DND-41 (cell line): ENCODE measurements around the gene DUSP6.
A peak's percentile ranks its signal among the peaks of the same experiment; 100 is the strongest.

Source experiments
- ATAC-seq: fragments of 200-7000 bp; cut with Tn5 transposase; 3 replicates; pipeline ENCODE4 v1.9.1; 2021; ENCODE audit warnings: low read depth; ENCODE audit not compliant: insufficient read depth
- DNase-seq: peaks from one replicate; pipeline ENCODE4 v3.0.0-alpha.2; 2020
- H2AFZ ChIP-seq: 2 replicates; pipeline ENCODE4 v1.6.0; 2012; ENCODE audit warnings: low read depth, low read length
- H3K27ac ChIP-seq: 2 replicates; pipeline ENCODE4 v1.5.1; 2012; ENCODE audit warnings: low read length, inconsistent platforms
- H3K27me3 ChIP-seq: fragments of 200-600 bp; sonication (generic); 2 replicates; pipeline ENCODE4 v1.6.0; 2012; ENCODE audit warnings: low read length, mild to moderate bottlenecking, inconsistent platforms; ENCODE audit not compliant: insufficient read depth, poor library complexity
- H3K36me3 ChIP-seq: 2 replicates; pipeline ENCODE4 v1.5.1; 2012; ENCODE audit warnings: low read length, inconsistent platforms; ENCODE audit not compliant: insufficient read depth
- H3K4me1 ChIP-seq: 2 replicates; pipeline ENCODE4 v1.5.1; 2012; ENCODE audit warnings: mild to moderate bottlenecking, low read length; ENCODE audit not compliant: insufficient read depth
- H3K4me2 ChIP-seq: 2 replicates; pipeline ENCODE4 v1.6.0; 2012; ENCODE audit warnings: mild to moderate bottlenecking, moderate library complexity, low read length, inconsistent platforms; ENCODE audit not compliant: insufficient read depth
- H3K4me3 ChIP-seq, 2 experiments: fragments of 200-600 bp in 1 of 2; shearing (Covaris generic) in 1 of 2; 2 replicates each; pipeline ENCODE4 v1.5.1; 2012 to 2016; ENCODE audit warnings: inconsistent platforms in 2 of 2, low read length in 2 of 2, mild to moderate bottlenecking in 2 of 2, low read depth in 1 of 2, moderate library complexity in 1 of 2
- H3K79me2 ChIP-seq: 2 replicates; pipeline ENCODE4 v1.6.0; 2012; ENCODE audit warnings: low read length, inconsistent platforms; ENCODE audit not compliant: insufficient read depth
- H3K9ac ChIP-seq: 2 replicates; pipeline ENCODE4 v1.6.0; 2012; ENCODE audit warnings: low read depth, mild to moderate bottlenecking, inconsistent platforms, low read length, moderate library complexity
- H3K9me3 ChIP-seq: 2 replicates; pipeline ENCODE4 v1.5.1; 2012; ENCODE audit warnings: low read length, moderate library complexity, mild to moderate bottlenecking, inconsistent platforms; ENCODE audit not compliant: insufficient read depth, severe bottlenecking
- H4K20me1 ChIP-seq: 2 replicates; pipeline ENCODE4 v1.6.0; 2012; ENCODE audit warnings: low read length; ENCODE audit not compliant: insufficient read depth
- CTCF ChIP-seq: IDR thresholded peaks from 2 replicates; pipeline ENCODE4 v1.5.1; 2012; ENCODE audit warnings: borderline replicate concordance, low read length, moderate library complexity, mild to moderate bottlenecking; ENCODE audit not compliant: poor library complexity, severe bottlenecking; ENCODE audit errors: extremely low read depth
- EZH2 ChIP-seq: IDR thresholded peaks from 3 replicates; pipeline ENCODE4 v1.6.1; 2012; ENCODE audit warnings: borderline replicate concordance, low read depth, mild to moderate bottlenecking, moderate library complexity, low read length, inconsistent platforms; ENCODE audit not compliant: severe bottlenecking

DUSP6 gene

GRCh38 chr12:89352492-89353187, at the start of gene DUSP6:
Gene DUSP6 (minus strand): TSS chr12:89352501. CDS start chr12:89352039, 462 bp downstream.
- Histone ChIP-seq H3K36me3 (peaks cover 45% of the 10 kb centered on the region), H3K27ac (peak within 1 kb of the TSS; percentile 96), H3K79me2 (peaks cover 67% of the 10 kb centered on the region)

GRCh38 chr12:89401433-89402058, 49.2 kb upstream of the DUSP6 start:
- Histone ChIP-seq H3K36me3 (no peaks in the 10 kb centered on the region), H3K9me3 (no peaks in the 10 kb centered on the region), H3K79me2 (no peaks in the 10 kb centered on the region), H3K9ac (no peak overlapping the region), H3K4me2 (no peak overlapping the region), H4K20me1 (no peaks in the 10 kb centered on the region), H2AFZ (no peak overlapping the region), H3K4me3 (no peak overlapping the region), H3K27me3 (no peaks in the 10 kb centered on the region), H3K27ac (no peak overlapping the region), H3K4me1 (peaks cover 4% of the 10 kb centered on the region; the same call in 1 of the 2 replicates)
- no peak for ATAC-seq
- DNase-seq, result no peak
- no peak for TF ChIP-seq CTCF
- TF ChIP-seq EZH2, result no peak

More at GRCh38 chr12:89352492-89353187, at the start of gene DUSP6:
- Histone ChIP-seq H2AFZ (peak within 1 kb of the TSS; percentile 55), H3K9ac (peak within 1 kb of the TSS; percentile 91), H3K4me1 (peaks cover 45% of the 10 kb centered on the region), H3K27me3 (no peaks in the 10 kb centered on the region), H4K20me1 (peaks cover 42% of the 10 kb centered on the region), H3K4me3 (peak within 1 kb of the TSS; percentile 76 to 97), H3K9me3 (no peaks in the 10 kb centered on the region), H3K4me2 (peak within 1 kb of the TSS; percentile 78)
- DNase-seq (peak; percentile 98), ATAC-seq (peak; percentile 81)
- TF ChIP-seq EZH2 (no peak), CTCF (no peak)

- Histone ChIP-seq H3K79me2 (no peaks in the 10 kb centered on the region), H3K36me3 (no peaks in the 10 kb centered on the region), H3K9me3 (no peaks in the 10 kb centered on the region), H2AFZ (no peak overlapping the region), H3K4me3 (no peak overlapping the region), H3K27me3 (no peaks in the 10 kb centered on the region), H3K27ac (no peak overlapping the region), H3K4me1 (peaks cover 4% of the 10 kb centered on the region; the same call in 1 of the 2 replicates), H3K9ac (no peak overlapping the region), H4K20me1 (no peaks in the 10 kb centered on the region), H3K4me2 (no peak overlapping the region)
- TF ChIP-seq EZH2 (no peak), CTCF (no peak)
- no peak for ATAC-seq
- DNase-seq, result no peak
Measured at GRCh38 chr12:89400415-89400814, 48.1 kb upstream of the DUSP6 start.
